Activated CD4-positive, alpha-beta T cell treated with anti-CD3 and anti-CD28 coated beads for 24 hours (primary cell): ENCODE data around the gene TUBA1B.

Experiments used
- DNase-seq, 2 donors: peaks; one replicate each; pipeline ENCODE4 v3.0.0-alpha.2; 2020; ENCODE audit warnings: low read depth in 2 of 2

The TUBA1B gene

DNA sequence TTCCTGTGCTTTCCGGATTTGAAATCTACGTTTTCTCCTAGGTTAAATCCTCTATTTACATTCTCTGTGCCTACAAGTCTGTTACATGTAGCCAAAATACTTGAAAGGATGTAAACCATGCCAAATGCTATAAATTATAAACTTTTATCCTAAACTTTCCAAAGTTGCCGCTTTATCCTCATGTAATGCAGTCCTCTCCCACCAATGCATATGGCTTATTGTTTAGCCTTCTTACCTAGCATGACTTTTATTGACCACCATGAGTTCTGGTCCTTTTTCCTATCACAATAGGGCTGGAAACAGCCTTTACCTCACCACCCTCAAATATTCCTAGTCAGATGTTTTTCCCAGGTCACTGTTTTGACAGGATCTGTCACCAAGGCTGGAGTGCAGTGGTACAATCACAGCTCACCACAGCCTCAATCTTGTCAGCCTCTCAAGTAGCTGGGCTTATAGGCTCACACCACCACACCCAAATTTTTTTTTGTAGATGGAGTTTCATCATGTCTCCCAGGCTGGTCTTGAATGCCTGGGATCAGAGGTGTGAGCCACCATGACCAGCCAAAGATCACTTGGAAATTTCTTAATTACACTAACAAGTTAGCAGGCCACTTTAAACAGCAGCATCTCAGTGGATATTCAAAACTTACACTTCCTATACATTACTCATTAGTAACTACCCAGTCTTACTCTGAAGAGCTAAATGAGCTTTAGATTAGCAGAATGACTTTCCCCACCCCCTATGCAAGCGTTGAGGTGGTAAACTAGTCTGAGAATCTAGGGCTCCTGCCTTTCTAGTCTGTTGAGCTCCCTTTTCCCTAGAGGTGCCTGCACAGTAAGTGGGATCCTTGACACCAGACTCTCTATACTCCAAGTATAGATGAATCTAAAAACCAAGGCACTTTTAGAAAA is 4.1 kb downstream of the TUBA1B start:
- DNase-seq: no peak

DNA sequence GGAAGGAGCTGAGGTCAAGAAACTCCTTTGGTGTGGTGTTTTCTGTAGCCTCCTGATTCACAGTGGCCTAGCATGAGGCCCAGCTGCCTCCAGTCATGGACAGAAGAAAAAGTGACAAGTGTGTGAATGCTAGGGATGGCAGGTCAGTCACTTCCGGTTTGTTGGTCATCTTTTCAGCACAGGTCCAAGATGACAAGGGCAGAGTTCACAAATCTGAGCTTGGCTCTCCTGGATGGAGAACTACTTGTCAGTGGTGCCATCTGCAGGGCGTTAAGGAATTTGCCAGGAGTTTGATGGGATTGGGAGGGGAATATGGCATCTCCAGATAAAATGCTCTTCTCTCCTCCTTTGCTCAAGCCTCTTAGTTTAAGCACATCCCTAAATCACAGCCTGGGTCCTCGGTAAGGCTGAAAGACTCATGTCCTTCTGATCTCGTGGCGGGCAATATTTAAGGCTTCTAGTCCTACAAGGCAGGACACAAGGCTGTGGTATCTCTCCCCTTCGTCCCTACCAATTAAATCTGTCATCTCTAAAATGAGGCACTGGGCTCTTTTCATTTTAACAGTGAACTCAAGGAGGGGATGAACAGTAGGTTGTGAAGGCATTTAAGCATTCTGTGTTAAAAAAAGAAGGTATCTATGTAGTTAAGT is 10.0 kb downstream of the TUBA1B start:
- DNase-seq: no peak

DNA sequence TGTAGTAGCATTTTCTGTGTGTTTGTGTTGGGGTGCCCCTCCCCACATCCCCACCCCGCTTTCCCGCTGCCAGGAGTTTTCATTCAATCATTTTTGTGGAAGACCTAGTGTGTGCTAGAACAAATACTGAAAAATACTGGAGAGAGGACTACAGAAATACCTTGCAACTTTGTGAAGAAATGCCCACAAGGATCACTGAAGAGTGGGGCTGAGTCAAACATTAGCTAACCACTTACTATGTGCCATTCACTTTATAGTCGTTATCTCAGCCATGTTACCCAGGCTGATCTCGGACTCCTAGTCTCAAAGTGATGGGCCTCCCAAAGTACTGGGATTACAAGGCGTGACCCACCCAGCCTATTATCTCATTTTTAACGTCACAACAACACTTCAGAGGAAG is 20.0 kb downstream of the TUBA1B start:
- no peak for DNase-seq

DNA sequence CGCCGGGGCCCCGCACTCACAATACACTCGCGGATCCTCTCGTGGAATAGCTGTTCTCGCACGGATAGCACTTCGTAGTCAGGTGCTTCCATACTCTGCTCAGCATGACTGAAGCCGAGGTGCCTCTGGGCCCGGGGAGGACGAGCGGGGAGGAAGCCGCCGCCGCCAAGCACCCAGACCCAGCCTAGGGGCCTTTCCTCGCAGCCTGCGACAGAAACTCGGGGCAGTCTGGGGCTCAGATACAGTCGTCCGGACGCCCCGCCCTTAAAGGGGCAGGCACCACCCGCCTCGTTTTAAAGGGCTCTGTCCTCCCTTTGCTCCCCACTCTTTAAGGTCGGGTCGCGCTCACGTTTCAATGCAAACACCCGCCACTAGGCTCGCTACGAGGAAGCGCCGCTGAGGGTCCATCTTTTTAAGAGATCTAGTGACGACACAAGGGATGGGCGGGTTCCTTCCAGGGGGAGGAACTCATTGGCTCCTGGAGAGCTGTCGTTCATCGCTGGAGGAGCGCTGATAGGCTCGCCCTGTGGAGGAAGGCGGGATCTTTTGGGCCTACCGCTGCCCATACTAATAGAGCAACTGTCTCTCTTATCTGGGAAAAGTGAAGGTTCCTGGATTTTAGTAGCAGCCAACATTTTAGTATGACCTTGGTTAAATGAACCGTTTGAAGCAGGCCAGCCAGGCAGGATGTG is 20.6 kb downstream of the TUBA1B start, which contains the start of gene LMBR1L:
Gene LMBR1L, minus strand, starts transcription at position 384 of the 692 bp plus-strand sequence. Its CDS starts 292 bp downstream, at position 92.
- DNase-seq: peak; percentile 86 to 91

DNA sequence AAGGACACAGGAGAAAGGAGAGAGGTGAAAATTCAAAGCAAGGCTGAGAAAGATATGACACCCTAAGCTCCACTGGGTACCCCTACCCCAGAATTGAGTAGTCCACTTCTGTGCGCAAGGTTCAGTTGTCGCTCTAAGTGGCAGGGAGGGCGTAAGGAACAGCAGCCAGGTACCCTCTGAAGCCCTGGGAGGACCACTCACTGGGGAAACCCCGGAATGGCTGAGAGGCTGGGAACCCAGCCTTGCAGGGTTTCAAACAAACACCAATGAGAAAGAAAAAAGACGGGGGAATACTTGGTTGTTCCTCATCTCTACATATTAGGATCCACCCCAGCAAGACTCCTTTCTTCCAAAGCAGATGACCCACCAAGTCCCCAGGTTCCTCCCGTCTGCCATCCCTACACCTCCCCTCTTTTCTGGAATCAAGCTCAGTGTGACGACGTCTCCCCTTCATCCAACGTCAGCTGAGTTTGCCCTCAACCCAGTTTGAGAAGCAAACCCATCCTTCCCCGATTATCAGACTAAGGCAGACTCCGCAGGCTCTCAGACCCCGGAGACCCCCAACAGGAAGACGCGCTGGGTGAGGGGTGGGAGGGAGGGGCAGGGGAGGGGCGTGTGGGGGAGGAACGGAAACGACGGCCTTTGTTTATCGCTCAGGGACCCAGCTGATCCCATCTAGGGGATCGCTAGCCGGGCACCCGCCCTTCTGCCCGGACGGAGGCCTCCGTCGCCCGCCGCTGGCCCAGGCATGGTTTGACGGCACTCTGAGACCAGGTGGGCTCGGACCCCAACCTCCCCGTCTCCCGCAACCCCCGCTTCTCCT is 21.3 kb downstream of the TUBA1B start:
- DNase-seq: no peak

DNA sequence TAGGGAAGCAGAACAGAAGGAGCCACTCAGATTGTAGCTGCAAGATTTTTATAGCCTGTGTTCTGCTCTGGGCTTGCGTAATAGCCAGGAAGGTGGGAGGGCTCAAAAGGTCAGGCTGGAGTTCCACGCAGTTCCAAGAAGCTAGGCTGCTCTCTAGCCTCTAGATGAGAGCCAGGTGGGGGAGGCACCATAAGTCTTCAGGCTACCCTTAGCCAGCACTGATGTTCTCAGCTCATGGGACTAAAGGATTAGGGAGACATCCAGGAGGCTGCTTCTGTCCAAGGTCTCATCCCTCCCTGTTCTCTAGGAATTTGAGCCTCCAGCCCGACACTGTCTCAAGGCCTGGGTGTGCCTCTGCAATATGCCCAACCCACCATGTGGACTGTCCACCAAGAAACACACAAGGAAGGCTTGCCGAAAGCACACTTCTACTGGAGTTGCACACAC is 22.2 kb downstream of the TUBA1B start:
- DNase-seq: no peak

DNA sequence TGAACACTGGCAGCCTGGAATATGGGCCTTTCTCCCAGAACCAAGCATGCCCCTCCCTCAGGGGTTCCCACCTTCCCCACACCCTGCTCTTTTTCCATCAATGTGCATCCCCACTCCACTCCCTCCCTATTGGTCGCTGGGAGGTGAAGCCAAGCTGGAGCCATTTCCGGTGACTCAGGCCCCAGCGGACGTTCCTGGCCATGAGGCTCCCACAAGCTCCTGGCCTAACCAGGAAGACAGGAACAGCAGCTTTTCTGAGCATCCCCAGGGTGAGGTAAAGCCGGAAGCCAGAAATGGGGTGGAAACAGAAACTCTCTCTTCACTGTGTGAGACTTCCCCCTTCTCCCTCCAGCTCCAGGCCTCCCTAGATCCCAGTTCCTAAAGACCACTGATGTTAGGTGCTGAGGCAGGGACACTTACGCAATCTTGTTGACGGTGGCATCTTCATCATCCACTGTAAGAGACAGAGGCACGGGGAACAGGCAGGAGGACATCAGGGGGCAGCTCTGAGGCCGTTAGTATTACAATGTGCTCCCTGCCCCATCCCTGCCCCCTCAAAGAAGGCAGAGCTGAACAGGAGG is 25.6 kb downstream of the TUBA1B start:
- DNase-seq: no peak

DNA sequence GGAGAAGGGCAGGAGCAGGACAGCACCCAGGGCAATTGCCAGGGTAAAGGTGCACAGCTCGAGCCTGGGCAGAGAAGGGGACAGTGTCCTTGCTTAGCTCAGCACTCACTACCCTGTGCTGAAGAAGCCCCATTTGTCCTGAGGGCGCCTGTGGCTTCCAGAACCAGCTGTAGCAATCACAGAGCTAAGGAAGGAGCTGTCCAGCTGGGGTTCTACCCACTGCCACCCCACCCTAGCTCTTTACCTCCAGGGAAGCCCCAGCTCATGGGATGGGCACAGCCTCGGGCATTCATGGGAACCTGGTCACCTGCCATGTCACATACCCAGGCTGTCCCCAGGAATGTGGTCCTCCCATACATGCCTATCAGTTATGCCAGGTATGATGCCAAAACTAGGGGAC is 26.4 kb downstream of the TUBA1B start:
- DNase-seq: no peak

DNA sequence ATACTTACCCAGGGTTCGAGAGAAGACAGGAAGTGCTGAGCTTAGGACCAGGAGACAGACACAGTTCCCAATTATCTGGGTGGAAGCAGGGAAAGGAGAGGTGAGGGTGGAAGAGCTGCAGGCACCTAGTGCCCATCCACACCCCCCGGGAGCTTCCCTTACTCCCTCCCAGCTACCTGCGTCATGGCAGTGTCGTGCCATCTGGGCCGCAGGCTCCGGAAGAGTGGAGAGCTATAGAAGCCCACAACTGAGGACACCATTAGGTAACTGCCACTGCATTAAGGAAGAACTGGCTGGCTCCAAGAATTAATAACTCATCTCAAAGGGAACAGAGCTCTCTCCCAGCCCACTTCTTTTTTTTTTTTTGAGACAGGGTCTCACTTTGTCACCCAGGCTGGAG is 30.8 kb downstream of the TUBA1B start:
- no peak for DNase-seq

DNA sequence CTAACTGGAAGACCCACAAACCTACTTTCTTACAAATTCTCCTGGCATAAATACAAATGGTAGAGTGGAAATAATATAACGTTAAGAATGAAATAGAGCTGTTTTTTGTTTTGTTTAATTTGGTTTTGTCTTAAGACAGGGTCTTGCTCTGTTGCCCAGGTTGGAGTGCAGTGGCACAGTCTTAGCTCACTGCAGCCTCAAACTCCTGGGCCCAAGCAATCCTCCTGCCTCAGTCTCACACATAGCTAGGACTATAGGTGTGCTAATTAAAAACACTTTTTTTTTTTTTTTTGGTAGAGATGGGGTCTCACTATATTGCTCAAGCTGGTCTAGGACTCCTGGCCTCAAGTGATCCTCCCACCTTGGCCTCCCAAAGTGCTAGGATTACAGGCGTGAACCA is 32.5 kb downstream of the TUBA1B start:
- DNase-seq: no peak

DNA sequence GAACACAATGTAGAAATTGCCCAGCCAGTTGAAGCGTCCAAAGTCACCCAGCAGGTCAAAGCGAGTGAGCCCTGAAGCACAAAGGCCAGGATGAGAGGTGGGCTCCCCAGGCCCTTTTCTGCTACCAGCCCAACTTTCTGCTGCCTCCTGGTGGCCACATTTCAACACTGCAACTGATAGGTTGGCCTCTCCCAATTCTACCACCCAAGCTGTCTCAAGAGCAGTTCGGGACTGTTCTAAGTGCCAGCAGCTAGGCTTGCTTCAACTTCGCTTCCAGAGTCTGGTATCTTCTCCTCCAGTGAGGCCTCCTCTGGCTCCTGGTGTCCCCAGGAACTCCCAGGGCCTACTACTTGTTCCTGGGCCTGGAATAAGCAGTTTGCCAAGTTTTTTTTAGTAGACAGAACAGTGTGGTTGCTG is 33.2 kb downstream of the TUBA1B start:
- peak; percentile 39 to 54 for DNase-seq

DNA sequence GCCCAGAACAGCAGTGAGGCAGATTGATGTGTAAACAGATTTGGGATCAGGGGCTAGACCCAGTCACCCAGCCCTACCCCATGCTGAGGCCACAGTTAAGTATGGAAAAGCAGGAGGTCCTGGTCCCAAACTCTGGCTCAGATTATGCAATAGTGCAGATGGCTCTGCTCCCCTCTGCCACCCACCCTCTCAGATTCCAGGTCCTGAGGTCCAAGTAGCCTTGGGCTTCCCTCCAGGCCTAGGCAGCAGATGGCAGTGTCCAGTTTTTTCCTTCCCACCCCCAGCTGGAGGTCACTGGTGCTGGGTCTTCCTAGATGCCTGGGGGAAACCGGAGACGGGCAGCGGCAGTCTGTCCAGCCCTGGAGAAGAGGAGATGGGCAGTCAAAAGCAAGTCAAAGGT is 33.8 kb downstream of the TUBA1B start:
- DNase-seq: no peak

DNA sequence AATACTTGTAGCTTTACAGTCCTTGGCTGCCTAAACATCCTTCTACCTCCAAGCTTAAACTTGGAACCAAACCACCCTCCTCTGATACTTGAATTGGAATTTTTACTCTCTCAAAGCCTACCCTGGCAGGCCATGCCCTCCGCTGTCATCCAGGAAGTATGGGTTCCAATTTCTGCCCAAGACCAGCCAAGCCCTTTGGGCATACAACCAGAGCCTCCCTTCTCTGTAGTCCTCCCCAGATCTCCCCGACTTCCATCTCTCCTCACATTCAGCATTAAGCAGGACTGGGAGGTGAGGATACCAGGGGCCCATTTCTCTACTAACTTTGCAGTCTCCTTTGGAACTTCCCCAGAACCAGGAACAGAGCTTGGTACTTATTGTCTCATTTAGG is 36.2 kb downstream of the TUBA1B start:
- DNase-seq: no peak

DNA sequence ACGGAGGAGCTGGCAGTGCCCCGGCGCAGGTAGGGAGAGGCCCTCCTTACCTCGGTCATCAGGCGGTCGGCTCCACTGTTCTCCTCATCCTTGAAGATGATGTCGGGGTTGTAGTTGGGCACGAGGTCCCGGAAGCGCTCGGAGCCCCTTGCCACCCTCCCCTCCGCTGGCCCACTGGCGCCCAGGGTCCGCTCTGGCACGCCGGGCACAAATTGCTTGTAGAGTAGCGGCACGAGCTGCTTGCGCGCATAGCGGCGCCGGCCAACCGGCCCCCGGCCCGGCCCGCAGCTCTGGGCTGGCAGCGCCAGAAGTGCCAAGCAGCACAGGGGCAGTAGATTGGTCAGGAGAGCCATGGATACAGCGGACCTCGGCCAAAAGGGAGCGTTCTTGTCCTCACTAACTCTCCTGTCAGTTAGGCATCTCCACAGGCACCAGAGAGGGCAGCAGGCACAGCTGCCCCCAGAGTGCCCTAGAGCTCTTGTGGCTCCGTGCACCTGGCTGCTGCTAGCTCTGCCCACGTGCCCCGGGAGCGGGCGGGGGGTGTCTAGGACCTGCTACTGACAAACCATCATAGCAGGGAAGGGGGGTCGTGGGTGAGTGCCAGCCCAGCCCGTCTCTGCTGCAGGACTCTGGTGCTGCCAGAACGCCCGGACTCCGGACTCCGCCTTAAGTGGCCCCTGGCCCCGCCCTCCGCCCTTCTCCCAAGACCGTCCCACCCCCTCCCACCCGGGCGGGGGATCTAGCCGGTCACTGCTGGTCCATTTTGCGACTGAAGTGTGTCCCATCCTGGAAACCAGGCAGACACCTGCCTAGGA is 36.8 kb downstream of the TUBA1B start, which contains the start of gene DHH:
Gene DHH, minus strand, starts transcription at position 642 of the 815 bp plus-strand sequence. Its CDS starts 289 bp downstream, at position 353.
- DNase-seq: no peak

DNA sequence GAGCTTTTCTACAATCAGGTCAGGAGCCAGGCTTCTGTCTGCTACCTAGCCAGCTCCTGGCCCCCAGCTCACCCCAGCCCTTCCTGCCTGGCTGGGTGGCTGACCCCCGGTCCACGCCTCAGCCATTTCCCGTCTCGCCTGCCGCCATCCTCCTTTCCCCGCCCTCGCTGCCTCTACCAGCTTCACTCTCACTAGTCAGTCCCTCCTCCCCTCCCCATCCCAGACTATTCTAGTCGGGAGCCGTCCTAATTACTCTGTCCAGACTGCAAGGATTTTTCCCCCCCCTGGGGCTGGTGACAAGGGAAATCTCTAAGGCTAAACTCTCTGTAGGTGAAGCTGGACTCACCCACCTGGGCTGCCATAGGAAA is 37.4 kb downstream of the TUBA1B start:
- DNase-seq: no peak

DNA sequence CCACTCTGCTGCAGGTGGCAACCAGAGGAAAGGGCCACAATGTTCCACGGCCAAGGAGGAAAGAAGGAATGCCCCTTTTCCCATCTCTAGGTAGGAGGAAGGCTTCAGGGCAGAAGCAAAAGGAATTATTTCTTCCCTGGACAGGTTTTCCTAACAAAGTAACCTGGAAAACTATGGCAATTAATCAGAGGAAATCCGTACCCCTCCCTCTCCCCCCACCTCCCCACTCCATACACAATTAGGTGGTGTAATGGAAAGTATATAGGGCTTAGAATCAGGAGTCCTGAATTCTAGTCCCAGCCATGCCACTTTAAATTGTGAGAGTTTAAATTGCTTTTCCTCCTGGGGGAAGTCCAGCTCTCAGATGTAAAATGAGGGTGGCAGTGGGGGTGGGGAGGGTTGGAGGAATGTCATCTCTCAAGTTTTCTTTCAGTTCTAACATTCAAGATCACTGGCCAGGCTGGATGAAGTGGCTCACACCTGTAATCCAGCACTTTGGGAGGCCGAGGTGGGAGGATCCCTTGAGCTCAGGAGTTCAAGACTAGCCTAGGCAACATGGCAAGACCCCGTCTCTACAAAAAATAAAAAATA is 38.3 kb downstream of the TUBA1B start:
- DNase-seq: no peak

DNA sequence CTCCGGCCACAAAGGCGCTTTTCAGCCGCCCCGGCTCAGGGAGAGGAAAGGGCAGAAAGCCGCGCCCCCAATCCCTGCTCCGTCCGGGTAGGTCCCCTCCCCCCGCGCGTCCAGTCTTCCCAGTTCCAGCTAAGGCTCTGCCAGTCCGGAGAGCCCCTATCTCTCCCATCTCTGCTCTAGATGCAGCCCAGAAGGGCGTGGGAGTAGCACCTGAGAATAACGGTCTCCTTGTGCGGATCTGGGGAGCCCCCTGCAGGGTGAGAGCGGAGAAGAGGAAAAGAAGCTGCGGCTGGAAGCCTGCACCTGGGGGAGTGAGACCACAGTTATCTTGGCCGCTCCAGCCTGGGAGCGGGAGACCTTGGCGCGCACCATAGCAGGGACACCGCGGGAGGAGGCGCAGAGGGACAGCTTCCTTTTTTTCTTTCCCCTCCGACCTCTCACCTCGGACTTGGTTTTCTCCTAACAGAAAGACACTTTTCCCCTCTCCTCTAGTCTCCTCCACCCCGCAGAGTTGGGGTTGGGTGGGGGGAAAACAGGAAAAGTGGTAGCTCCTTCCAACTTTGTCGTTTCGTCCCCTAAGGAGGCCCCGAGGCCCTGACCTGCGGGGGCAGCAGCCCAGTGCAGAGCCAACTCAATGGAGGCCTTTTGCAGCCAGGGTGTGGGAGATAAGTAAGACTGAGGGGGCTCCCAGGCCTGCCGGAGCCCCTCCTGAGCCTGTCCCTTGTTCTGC is 38.9 kb downstream of the TUBA1B start:
- peak; percentile 48 to 55 for DNase-seq

DNA sequence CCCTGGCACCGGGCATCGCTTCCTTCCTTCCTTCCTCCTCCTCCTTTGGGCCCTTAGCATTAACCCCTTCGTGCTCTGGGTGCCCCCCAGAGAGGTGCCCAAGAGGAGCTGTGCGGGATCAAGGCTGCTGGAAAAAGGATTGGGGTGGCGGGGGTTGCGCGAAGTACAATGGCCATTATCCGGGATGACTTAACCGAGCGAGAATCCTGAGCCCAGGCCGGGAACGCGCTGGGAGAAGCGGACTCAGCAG is 39.4 kb downstream of the TUBA1B start:
- no peak for DNase-seq

DNA sequence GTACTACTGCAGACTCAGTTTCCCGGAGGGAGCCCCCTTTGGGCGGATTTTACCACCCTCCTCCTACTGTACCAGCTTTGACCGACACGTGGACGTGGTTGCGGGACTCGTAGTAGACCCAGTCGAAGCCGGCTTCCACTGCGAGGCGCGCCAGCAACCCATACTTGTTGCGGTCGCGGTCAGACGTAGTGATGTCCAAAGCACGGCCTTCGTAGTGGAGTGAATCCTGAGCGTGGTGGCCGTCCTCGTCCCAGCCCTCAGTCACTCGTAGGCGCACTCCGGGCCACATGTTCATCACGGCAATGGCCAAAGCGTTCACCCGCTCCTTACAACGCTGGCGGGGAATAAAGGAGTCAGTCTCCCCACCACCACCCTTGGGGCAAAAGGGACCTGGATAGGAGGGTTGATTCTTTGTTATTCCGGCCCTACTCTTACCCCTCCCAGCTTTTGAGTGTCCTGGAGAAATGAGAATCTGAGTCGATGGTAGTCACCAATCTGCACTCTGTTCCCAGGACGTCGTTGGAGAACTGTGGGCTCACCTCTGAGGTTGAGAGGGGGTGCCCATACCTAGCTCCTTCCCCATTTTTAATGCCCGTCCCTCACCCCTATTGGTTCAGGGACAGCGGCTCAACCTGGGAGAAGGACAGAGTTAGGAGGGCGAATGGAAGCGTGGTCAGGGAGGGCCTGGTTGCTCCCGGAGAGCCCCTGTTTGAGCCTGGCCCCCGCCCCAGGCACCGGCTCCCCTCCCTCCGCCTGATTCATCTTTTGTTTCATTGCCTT is 39.9 kb downstream of the TUBA1B start:
- no peak for DNase-seq
